GM18511 (cell line): Measurements from ENCODE around the gene CEACAM8.
"Not testable (repeated sequence)": the region's sequence is repeated elsewhere in the genome, so short reads cannot be mapped to it uniquely, and the experiment has no call there.

Experiments
- ATAC-seq: cut with Tn5 transposase; IDR thresholded peaks from one replicate; pipeline ENCODE4 v1.9.1; 2021; ENCODE audit warnings: mild to moderate bottlenecking, moderate library complexity; ENCODE audit not compliant: unreplicated experiment

Gene CEACAM8

DNA sequence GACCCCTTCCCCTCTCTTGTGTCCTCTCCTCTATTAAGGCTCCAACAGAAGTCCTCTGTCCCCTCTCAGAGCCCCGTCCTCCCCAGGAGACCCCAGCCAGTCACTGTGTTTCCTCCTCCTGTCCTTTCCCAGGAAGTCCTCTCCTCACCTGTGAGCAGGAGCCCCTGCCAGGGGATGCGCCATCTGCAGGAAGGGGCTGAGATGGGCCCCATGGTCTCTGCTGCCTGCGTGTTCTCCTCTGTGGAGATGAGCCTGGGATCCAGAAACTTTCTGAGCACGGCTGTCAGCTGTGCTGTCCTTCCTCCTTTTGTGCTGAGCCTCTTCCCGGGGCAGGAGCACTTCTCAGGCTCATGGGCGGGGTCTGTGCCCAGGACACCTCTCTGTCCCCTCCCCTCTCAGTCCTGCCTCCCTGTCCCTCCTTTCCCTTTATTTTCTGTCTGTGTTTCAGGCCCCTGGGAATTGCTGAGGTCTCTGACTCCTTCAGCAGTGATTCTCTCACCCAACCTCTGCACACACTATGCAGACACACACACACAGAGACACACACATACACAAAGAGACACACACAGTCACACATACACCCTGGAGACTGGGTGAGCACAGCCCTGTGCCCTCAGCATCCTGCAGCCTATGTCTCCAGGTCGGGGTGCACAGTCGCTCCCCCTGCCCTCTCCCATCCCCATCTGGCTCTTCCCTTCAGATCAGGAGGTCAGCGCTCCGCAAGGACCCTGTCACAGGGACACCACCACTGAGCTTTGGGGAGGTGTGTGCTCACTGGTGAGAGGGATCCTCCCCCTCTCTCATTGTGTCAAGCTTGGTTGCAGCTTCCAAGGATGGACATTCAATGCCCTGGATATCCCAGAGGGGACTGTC, at the start of gene CEACAM8:
TSS of gene CEACAM8 (minus strand) at position 308 of the 873 bp plus-strand sequence. CDS start at position 212, 96 bp downstream.
- no peak for ATAC-seq

- not testable (repeated sequence) for ATAC-seq
Observed at GRCh38 chr19:42639324-42640092, 44.8 kb upstream of the CEACAM8 start.

GRCh38 chr19:42635233-42635539, 40.5 kb upstream of the CEACAM8 start:
- ATAC-seq: no peak

DNA sequence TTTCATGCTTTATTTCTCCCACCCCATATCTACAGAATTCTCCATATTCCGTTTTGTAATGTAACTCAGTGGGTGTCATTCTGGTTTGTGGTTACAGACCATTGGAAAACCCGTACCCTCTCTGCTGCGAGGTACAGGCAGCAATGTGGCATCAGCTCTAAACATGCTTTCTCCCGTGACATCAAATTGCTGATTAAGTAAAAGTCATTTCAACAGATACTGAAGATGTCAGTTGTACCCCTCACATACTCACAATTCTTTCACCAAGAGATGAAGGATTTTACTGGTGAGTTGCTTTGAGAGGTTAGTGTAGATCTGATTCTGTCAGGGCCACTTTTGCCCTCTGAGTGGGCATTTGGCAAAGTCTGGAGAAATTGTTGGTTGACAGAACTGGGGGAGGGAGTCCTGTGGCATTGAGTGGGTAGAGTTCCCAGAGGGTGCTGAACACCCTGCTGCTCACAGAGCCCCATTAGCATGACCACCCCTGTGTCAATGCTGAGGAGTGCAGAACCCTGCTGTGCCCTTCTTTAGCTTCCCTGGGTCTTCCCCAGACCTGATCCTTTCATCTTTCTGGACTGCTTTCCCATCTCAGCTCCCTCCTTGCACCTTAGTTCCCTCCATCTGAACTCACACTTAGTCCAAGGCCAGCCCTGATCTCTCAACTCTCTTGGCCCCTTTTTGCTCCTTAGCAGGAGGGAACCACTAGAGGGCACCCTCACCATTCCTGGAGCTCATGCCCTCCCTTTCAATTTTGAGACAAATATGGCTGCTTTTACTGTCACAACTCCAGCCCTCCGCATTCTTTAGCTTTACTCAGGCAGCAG, 39.9 kb upstream of the CEACAM8 start:
- ATAC-seq: no peak

DNA sequence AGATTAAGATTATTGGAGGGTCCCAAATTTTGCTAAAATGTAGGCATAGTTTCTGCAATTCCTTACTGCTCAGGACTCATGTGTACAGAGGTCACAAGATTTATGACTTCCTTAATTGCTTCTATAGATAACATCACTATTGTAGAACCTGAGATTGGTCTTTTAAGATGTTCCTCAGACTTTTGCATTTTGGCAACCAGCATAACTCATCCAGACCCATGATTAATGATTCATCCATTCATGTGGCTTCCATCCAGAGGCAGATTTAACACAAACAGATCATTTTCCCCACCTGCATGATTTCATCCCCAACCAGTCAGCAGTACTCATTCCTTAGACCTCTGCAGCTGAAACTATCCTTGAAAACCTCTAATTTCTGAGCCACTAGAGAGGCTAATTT, 34.5 kb upstream of the CEACAM8 start:
- no peak for ATAC-seq

GRCh38 chr19:42628411-42629140, 33.9 kb upstream of the CEACAM8 start:
- no peak for ATAC-seq

- no peak for ATAC-seq
Observed at GRCh38 chr19:42627916-42628315, 33.2 kb upstream of the CEACAM8 start.

DNA sequence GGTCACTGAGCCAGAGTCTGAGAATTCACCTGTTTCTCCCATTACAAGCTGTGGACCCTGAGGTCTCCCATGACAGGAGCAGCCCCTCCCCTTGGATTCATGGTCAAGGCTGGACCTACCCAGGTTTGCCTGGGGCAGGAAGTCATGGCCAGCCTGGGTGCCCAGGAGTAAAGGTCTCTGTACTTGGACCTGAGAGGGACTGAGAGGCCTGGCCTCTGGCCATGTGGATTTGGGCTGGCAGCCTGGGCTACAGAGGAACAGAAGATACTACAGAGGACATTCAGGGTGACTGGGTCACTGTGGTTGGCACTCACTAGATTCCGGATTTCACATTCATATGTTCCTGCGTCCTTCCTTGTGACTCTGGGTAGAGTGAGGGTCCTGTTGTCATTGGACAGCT, 31.5 kb upstream of the CEACAM8 start:
- no peak for ATAC-seq

- ATAC-seq: no peak
Observed at GRCh38 chr19:42619271-42619670, 24.5 kb upstream of the CEACAM8 start.

DNA sequence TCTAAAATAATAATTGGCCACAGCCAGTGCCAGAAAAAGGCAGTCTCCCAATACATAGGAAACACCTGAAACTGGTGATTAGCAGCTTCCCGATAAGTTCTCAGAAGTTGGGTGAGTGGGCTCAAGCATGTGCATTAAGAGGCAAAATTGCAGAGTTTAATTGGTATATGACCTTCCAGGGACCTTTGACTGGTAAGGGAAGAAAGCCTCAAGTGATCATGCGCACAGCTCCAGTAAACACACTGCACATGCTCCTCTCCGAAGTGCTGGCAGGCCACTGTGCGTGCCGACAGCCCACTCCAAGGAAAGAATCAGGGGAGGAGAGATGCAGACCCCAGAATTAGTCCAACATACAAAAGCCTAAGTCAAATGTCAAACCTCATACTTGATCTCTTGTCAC, 18.9 kb upstream of the CEACAM8 start:
- ATAC-seq: no peak

- not testable (repeated sequence) for ATAC-seq
Observed at GRCh38 chr19:42610401-42610915, 15.7 kb upstream of the CEACAM8 start.

- ATAC-seq: no peak
Observed at GRCh38 chr19:42606660-42607351, 12.1 kb upstream of the CEACAM8 start.

- ATAC-seq: no peak
Observed at GRCh38 chr19:42601811-42602443, 7.2 kb upstream of the CEACAM8 start.

GRCh38 chr19:42596391-42597072, 1.8 kb upstream of the CEACAM8 start:
- ATAC-seq: no peak

DNA sequence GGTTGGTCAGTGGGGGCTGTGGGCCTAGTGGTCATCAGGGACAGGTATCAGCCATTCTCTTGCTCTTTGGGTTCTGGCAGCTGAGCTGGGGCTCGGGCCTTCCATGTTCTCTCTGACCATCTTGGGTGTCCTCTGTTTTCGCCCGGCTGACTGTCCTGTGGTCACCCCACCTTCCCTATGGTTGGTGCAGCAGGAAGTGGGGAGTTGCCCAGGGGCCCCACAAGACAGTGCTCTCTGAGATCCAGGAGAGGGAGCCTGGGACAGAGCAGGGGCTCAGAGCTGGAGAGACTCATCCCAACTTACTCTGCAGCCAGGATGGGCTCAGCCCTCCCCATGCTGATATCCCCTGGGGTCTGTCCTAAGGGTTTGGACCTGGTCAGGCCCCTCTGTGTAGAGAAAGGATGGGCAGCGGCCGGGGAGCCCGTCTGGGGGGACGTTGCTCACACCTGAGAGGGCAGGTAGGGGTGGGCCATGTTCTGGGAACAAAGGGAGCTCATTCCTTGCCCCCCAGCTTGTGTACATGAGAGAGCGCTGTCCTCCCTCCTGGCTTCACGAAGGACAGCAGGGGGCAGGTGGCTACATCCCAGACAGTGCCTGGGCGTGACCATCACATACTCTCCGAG, 937 bp upstream of the CEACAM8 start:
- no peak for ATAC-seq

- ATAC-seq: no peak
Observed at GRCh38 chr19:42589792-42590191, 4.9 kb downstream of the CEACAM8 start.

DNA sequence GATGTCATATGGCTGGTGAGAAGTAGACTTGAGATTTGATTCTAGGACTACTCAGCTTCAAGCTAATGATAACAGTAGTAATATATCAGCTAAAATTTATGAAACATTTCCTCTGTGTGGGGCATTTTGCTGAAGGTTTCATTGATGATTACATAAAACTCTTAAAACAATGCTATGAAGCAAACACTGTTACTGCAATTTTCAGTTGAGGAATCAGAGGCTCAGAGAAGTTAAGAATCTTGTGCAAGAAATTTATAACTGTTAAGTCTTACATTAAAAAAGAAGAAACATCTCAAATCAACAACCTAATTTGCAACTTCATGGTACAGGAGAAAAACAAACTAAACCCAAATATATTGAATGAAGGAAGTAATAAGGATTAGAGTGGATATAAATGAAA, 10.3 kb downstream of the CEACAM8 start:
- ATAC-seq: no peak

DNA sequence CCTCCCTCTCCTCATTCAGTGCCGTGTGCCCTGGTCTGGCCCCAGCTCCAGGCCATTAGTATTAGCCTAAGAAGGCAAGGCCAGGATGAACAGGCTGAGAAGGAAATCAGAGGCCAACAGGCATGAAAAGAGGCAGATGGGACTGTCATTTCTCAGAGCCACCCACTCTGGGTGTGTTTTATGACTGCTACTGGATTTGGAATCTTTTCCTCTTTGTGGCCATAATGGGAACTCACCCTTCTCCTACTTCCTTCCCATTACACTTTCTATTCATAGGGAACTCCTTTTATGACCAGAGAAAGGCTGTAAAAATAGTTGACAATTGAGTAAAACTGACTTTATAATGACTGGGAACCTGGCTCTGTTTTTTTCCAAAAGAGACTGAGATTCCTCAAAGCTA, 17.7 kb downstream of the CEACAM8 start:
- no peak for ATAC-seq
